Fibroblast of mammary gland (primary cell): ENCODE data around the gene LDLRAD3.

Experiments
- DNase-seq: peaks from one replicate; pipeline ENCODE4 v3.0.0-alpha.2; 2010; ENCODE audit warnings: low read depth
- H3K4me3 ChIP-seq: 2 replicates; pipeline ENCODE4 v1.5.1; 2011; ENCODE audit warnings: low read depth, mild to moderate bottlenecking, low read length, moderate library complexity; ENCODE audit not compliant: control insufficient read depth
- CTCF ChIP-seq: conservative IDR thresholded peaks from 2 replicates; pipeline ENCODE4 v1.5.1; 2011; ENCODE audit warnings: low read depth, low read length, inconsistent platforms; ENCODE audit not compliant: control insufficient read depth, insufficient read depth

The LDLRAD3 gene

GRCh38 chr11:36153551-36153950 is 209.7 kb downstream of the LDLRAD3 start:
- no peak for TF ChIP-seq CTCF
- no peak for DNase-seq
- H3K4me3 ChIP-seq: no peak overlapping the region

GRCh38 chr11:36155124-36155561 is 211.3 kb downstream of the LDLRAD3 start:
- DNase-seq: no peak

GRCh38 chr11:36155770-36156160 is 211.9 kb downstream of the LDLRAD3 start:
- TF ChIP-seq CTCF: peak; percentile 12
- no peak overlapping the region for H3K4me3 ChIP-seq
- DNase-seq: peak; percentile 75

More at GRCh38 chr11:36155124-36155561, 211.3 kb downstream of the LDLRAD3 start:
- H3K4me3 ChIP-seq: no peak overlapping the region
- no peak for TF ChIP-seq CTCF

- no peak overlapping the region for H3K4me3 ChIP-seq
- DNase-seq: peak; percentile 87
- TF ChIP-seq CTCF: no peak
Measured at GRCh38 chr11:36156161-36156816, 212.4 kb downstream of the LDLRAD3 start.

- TF ChIP-seq CTCF: peak; percentile 10
- DNase-seq: peak; percentile 73
- H3K4me3 ChIP-seq: no peak overlapping the region
Measured at GRCh38 chr11:36156817-36157519, 213.1 kb downstream of the LDLRAD3 start.

- no peak for TF ChIP-seq CTCF
- no peak for DNase-seq
- no peak overlapping the region for H3K4me3 ChIP-seq
Measured at GRCh38 chr11:36160091-36160490, 216.2 kb downstream of the LDLRAD3 start.
